GM21367 (cell line): ENCODE results near the gene RGS7.
"Not testable (repeated sequence)": the region's sequence is repeated elsewhere in the genome, so short reads cannot be mapped to it uniquely, and the experiment has no call there.

ENCODE experiments used
- ATAC-seq: cut with Tn5 transposase; IDR thresholded peaks from one replicate; pipeline ENCODE4 v1.9.1; 2021; ENCODE audit not compliant: unreplicated experiment

RGS7 gene

DNA sequence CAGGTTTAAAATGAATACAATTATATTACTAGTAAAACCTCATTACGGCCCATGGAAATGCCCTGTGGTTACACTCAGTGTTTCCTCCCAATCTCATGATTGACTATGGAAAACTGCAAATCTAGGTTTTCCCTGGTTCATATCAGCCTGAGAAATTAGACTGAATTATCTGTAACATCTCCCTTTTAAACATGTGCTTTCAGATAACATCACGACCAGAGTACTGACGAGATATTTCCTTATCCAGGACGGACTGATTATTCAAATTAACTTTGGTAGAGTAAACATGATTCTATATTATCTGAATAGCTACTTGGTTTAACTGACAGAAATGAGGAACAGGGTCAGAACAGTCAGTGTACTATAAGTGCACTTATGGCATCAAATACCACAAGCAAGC is 82.3 kb downstream of the RGS7 start:
- ATAC-seq: no peak

DNA sequence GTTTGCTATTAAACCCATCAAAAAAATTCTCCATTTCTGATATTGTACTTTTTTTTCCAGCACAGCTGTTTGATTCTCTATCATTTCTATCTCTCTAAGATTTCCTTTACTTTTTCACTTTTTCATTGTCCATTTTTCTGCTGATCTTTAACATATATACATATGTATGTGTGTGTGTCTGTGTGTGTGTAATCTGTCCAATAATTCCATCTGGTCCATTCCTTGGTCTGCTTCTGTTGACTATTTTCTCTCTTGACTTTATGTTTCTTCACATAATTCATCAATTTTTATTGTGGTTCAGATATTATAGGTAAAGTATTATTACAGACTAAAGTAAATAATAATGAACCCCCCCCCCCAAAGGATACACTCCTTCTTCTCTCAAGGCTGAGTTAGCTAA is 84.2 kb downstream of the RGS7 start:
- ATAC-seq: no peak

DNA sequence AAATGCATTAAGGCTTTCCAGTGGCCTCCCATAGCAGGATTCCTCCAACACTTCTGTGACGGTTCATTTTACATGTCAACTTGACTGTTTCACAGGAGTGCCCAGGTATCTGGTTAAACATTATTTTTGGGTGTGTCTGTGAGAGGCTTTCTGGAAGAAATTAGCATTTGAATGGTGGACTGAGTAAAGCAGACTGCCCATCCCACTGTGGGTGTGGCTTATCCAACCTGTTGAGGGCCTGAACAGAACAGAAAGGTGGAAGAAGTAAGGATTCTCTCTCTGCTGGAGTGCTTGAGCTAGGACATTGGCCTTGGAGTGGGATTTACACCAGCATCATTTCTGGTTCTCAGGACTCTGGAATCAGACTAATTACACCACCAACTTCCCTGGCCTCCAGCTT is 85.6 kb downstream of the RGS7 start:
- ATAC-seq: no peak

DNA sequence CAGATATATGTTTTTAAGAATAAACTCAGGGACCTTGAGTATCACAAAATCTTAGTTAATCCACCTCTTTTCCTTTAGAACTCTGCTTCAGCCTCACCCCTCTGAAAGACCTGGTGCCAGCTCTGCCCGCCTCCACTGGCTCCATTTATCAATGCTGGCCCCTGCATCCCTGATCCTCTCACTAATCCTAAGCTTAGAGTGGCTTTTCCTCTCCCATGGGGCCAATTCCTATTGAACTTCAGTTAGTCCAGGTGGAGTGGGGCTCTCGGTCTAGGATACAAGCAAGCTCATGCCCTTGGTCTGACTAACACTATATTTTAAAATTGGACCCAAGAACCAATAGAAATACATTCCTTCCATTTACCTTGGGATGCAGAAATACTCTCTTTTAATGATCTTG is 87.0 kb downstream of the RGS7 start:
- ATAC-seq: no peak

DNA sequence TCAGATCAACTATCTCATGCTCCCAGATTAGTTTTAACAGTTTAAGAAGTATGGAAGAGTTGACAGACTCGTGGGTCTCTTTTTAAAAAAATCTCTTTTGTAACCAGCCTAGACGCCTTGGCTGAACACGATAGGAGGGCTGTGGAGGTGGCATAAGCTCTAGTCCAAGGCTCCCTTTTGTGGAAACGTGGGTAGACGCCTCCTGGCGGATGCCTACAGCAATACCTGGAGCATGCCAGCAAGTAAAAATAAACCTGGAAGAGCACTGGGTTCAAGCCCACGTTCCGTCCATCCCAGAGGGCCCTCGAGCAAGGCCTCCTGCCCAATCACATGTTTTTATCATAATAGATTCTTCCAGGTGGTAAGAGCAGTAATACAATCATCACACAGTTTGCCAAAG is 87.9 kb downstream of the RGS7 start:
- no peak for ATAC-seq

DNA sequence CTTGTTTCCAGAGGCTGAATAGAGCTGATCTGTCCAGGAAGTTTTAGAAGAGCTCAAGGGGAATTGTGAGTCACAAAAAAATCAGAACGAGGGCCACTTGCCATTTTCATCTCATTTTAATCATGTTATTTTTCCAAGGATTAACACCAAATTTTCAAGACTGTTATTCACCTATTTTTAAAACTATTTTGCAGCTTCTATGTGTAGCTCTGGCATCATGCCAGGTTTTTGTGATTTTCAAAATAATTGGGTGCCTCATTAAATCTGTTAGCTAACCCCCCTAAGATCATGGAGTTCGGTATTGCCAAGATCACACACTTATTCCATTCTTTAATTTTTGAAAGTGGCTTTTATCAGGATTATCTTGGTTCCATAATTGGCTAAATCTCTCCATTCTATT is 90.9 kb downstream of the RGS7 start:
- no peak for ATAC-seq

DNA sequence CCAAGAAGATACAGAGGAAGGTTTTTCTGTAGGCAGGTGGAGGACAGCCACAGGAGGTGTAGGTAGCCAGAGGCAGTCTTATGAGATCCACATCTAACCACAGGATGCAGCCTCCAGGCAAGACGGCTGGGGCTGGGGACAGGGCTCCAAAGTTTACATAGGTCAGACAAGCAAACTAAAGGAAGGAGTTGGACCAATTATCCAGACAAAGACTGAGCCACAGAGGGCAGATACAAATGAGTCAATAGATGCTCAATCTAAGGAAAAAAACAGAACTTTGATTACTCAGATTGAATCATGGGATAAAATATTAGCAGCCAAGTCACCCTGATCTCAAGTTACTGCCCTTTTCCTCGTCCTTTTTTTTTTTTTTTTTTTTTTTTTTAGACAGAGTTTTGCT is 91.6 kb downstream of the RGS7 start:
- no peak for ATAC-seq

DNA sequence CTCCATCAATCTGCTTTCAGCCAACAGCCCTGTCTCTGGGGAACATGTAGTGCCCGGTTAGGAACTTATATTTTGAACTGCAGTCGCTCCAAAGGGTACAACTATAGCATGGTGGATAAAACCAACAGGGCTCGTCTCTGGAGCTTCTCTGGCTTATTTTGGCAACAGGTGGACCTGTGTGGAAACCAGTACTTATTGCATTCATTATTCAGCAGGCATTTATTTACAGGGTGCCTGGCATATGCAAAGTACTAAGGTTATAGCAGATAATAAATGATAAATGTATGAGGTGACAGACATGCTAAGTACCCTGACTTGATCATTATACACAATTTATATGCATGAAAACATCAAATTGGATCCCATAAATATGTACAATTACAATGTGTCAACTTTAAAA is 93.7 kb downstream of the RGS7 start:
- no peak for ATAC-seq

DNA sequence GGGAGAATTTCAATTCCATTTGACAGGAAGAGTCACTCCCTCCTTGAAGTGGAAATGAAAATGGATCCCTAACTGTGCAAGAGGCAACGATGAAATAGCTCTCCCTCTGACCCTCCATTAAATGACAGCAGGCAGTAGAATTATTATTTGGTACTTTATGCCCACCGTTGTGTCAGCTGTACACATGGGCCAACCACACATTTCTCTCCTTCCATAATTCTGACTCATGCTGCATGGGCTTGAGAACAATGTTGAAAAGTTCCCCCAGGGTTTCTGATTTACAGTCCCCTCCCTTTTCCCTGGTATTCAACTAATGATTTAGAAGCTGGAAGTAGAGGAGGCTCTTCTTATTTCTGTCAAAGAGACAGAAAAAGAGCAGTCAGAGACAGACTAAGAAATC is 103.5 kb downstream of the RGS7 start:
- ATAC-seq: no peak

DNA sequence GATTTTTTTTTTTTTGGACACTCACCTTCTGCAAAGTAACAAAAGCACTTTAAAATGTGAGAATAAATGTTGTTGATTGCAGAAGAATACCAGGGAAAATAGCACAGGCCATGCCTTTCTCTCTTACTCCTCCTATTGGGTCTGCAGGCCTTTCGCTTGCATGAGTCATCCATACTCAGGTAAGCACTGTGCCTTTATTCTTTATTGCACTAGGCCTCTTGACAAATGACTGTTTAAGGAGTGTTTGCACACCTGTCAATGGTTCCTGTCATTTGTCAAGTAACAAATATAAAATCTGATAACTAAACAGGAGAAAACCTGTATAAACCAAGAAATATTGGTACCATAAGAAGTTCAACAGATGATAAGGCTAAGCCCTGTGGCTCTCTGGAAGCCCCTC is 106.5 kb downstream of the RGS7 start:
- ATAC-seq: no peak

DNA sequence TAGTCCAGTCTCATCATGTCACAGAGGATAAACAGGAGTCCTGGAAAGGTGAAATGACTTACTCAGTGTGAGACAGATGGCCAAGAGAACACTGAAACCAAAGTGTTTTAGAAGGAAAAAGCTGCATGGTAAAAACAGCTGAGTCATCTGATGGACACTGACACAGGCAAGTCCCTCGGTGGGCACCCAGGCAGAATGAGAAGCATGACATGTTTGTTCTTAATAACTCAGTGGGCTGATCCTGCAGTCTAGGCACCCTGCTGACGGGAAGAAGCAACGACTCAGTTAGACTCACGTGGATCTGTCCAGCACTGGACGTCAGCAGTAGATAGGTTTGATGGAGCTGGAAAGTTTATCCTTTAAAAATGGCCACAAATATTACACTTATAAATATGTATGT is 116.9 kb downstream of the RGS7 start:
- ATAC-seq: no peak

DNA sequence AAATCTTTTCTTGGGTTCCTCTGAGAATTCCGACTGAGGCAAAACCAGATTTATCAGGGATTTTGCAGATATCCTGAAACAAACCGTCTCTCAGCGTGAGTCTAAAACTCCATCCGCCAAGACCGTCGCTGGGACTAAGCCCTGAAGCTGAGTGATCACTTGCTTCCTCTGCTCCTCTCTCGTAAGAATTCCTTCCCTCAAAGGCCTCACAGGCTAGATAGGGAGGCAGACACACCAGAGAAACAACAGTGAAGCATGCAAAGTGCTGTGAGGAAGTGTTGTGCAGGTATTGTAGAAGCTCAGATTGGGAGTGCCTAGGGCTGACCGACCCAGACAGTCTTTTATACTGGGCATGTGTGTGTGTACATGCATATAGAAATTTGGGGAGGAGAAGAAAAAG is 119.1 kb downstream of the RGS7 start:
- ATAC-seq: no peak

DNA sequence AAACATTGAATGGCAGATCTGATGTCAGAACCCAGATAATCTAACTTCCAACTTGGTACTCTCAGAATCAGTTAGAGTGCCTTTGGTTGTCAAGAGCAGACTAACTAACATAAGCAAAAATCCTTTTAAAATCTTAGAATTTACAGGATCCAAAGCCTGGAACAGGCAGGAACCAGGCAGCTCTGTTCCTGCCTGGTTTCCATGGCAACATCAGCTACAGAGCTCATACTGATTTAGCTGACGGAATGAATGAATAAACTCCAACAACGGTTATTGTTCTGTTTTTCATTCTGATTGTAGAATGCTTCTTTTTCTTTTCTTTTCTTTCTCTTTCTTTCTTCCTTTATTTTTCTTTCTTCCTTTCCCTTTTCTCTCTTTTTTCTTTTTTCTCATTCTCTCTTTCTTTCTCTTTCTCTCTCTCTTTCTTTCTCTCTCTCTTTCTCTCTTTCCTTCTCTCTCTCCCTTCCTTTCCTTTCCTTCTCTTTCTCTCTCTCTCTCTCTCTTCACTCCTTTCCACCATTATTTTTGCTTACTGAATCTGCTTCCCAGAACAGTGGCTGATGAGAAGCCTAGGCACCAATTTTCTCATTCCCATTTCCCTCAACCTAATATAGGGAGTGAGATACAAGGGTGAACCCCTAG is 121.6 kb downstream of the RGS7 start:
- no peak for ATAC-seq

DNA sequence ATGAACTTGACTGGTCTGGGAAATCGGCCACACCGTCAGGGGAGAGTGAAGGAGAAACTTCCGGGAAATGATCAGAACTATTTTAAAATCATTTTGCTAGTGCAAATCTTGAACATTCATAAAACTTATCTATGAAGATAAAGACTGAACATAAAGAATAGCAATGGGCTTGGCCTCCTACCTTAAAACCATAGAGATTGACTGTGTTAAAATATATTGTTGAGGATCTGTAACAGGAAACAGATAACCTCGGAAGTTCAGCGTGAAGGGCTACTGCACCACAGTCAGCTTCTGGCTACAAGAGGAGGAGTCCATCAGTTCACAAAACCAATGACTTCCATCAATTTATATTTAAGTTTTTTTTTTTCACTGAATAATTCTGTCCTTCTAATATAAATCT is 127.3 kb downstream of the RGS7 start:
- ATAC-seq: no peak

DNA sequence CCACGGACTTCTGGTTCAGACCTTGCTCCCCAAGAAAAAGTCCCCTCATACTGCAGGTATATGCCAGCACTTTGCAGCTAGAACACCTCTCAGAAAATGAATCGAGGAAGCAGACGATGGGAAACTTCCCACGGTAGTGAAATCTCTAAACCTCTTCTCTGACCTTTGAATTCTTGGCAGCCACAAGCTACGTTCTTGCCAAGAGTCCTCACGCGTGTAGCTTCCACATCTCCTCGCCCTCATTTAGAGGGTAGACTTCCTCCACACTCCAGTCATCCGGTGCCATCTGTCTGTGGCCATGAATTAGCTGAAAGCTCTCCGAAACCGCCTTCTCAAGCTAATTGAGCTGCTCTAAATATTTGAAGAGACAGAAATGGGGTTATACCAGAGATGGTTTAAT is 127.8 kb downstream of the RGS7 start:
- no peak for ATAC-seq

DNA sequence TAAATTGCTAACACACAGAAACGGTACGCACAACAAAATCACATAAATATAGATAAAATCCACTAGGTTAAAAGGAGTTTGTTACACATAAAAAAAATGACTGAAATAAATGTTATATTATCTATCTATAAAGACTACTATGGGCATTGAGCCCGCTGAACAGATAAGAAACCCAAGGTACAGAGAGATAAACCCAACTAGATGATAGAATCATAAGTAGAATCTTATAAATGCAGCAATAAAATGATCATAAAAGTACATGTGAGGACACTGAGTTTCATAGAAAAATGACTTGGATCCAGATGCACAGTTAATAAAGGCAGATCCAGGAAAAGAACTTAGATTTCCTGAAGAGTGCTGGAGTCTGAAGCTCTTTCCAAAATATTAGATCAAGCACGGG is 128.7 kb downstream of the RGS7 start:
- ATAC-seq: no peak

DNA sequence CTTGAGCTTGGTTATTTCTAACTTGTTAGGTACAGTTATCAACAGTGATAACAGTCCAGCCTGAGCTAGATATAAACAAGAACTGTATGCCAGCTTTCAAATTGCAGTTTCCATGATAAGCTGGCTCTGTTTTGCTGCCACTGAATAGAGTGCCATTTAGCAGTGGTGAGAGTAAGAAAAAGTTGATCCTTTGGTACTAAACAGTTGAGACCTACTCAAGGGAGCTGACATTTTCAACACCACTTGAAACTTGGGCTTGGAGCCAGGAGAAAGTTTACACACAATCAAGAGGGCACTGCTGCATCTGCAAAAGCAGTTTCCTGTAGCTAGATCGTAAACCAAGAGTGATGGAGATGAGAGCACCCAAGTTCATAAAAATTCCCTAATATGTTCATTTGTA is 131.3 kb downstream of the RGS7 start:
- ATAC-seq: no peak

DNA sequence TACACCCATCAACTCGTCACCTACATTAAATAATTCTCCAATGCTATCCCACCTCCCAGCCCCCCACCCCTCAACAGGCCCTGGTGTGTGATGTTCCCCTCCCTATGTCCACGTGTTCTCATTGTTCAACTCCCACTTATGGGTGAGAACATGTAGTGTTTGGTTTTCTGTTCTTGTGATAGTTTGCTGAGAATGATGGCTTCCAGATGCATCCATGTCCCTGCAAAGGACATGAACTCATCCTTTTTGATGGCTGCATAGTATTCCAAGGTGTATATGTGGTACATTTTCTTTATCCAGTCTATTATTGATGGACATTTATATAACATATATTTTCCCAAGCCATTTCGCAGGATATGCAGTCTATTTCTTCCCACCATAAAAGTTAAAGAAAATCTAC is 132.8 kb downstream of the RGS7 start:
- not testable (repeated sequence) for ATAC-seq

DNA sequence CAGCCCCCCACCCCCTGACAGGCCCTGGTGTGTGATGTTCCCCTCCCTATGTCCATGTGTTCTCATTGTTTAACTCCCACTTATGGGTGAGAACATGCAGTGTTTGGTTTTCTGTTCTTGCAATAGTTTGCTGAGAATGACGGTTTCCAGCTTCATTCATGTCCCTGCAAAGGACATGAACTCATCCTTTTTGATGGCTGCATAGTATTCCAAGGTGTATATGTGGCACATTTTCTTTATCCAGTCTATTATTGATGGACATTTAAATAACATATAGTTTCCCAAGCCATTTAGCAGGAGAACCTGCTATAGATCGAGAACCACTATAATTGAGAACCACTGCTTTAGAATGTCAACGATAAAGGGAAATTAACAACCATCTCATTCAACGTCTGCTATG is 134.2 kb downstream of the RGS7 start:
- not testable (repeated sequence) for ATAC-seq

DNA sequence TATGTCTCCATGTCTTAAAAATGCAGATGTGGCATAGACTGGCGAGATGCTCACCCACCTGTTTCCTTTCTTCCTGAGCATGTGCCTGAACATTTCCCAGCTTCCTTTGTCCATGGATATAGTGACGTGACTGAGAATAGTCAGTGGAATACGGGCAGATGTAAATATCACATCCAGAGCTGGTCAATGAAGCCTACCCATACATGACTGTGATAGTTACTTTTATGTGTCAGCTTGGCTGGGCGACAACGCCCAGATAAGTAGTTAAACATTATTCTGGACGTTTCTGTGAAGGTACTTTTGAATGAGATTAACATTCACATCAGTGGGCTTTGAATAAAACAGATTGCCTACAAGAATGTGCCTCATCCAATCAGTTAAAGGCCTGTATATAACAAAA is 135.7 kb downstream of the RGS7 start:
- no peak for ATAC-seq

DNA sequence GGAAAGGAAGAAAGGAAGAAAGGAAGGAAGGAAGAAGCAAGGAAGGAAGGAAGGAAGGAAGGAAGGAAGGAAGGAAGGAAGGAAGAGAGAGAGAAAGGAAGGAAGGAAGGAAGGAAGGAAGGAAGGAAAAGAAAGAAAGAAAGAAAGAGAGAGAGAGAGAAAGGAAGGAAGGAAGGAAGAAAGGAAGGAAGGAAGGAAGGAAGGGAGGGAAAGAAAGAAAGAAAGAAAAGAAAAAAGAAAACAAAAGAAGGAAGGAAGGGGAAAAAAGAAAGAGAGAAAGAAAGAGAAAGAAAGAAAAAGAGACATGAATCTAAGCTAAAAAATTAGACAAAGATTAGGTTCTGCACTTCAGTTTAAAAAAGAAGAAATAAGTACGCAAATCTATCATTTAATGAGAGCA is 136.1 kb downstream of the RGS7 start:
- ATAC-seq: not testable (repeated sequence)

DNA sequence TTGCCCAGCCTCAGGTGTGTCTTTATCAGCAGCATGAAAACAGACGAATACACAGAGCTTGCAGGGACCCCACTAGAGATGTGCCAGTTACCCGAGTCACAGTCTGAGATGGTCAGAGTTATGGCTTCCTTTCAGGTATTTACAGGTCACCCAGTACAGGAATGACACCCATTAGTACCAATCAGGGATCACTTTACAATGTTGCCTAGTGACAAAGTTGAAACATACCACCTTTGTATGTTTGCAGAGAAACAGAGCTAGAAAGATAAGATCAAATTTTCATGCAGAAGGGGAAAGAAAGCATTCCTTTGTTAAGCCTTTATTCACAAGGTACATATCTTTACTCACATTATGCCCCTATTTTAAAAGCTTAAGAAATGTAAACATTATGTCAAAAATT is 137.6 kb downstream of the RGS7 start:
- no peak for ATAC-seq

DNA sequence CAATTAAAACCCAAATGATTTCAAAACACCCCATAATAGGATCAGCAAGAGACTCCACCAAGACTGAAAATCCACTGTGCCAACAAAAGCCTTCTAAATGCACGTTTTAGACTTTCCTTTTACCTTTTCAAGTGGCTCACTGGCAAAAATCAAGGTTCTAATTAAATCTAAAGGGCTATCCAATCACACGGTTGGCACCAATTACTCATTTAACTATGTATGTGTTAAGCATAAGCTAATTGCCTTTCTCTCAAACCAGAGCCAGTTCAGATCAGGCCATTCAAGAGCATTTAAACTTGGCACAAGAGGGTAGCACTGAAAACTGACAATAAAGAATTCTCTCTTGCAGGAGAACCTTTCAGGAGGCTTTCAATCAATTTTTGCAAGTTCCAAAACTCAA is 139.5 kb downstream of the RGS7 start:
- ATAC-seq: no peak

DNA sequence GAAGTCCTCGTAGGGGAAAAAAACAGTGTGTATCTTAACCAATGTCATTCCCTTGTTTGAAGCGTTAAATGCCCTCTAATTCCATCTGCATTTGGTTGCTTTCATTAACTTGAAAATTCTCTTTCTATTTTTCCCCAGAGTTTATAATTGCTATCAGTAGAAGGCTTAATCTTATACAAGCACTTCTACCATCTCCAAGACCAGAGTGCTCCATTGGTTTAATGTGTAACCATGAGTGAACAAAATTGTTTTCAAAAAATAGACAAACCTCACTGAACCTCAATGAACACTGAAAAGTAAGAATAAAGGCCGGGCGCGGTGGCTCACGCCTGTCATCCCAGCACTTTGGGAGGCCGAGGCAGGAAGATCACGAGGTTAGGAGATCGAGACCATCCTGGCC is 141.3 kb downstream of the RGS7 start:
- no peak for ATAC-seq
